ENCODE measurements around the gene EYA2. TPM values are rescaled to one million over a fixed set of nuclear protein-coding genes. Genes with fewer than 3 reads are reported as not detected.

Gene EYA2
- total RNA-seq, 1 donor from 2014 or later = not detected

- no peak overlapping the region for H3K4me3 ChIP-seq (ENCODE audit: low read depth, low read length)
- H3K27me3 ChIP-seq (ENCODE audit: control insufficient read depth, insufficient read depth, low read length) = peaks cover 2% of the 10 kb centered on the region
Observed at GRCh38 chr20:46953596-46953995, 59.0 kb downstream of the EYA2 start.

GRCh38 chr20:46954490-46955038, 59.9 kb downstream of the EYA2 start:
- TF ChIP-seq, protein P1, sequence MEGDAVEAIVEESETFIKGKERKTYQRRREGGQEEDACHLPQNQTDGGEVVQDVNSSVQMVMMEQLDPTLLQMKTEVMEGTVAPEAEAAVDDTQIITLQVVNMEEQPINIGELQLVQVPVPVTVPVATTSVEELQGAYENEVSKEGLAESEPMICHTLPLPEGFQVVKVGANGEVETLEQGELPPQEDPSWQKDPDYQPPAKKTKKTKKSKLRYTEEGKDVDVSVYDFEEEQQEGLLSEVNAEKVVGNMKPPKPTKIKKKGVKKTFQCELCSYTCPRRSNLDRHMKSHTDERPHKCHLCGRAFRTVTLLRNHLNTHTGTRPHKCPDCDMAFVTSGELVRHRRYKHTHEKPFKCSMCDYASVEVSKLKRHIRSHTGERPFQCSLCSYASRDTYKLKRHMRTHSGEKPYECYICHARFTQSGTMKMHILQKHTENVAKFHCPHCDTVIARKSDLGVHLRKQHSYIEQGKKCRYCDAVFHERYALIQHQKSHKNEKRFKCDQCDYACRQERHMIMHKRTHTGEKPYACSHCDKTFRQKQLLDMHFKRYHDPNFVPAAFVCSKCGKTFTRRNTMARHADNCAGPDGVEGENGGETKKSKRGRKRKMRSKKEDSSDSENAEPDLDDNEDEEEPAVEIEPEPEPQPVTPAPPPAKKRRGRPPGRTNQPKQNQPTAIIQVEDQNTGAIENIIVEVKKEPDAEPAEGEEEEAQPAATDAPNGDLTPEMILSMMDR (IDR thresholded peaks at IDR 0.05; ENCODE audit: insufficient read depth, low read length, poor library complexity, severe bottlenecking) = no peak
- Histone ChIP-seq H3K36me3 (ENCODE audit: control insufficient read depth, insufficient read depth, low read length) (no peaks in the 10 kb centered on the region), H3K4me3 (ENCODE audit: low read depth, low read length) (no peak overlapping the region), H3K27me3 (ENCODE audit: control insufficient read depth, insufficient read depth, low read length) (peaks cover 2% of the 10 kb centered on the region)
- no peak for DNase-seq (ENCODE audit: low read depth)

More at GRCh38 chr20:46953596-46953995, 59.0 kb downstream of the EYA2 start:
- DNase-seq (ENCODE audit: low read depth) = no peak
- no peaks in the 10 kb centered on the region for H3K36me3 ChIP-seq (ENCODE audit: control insufficient read depth, insufficient read depth, low read length)
- TF ChIP-seq, protein P1 (IDR thresholded peaks at IDR 0.05; ENCODE audit: insufficient read depth, low read length, poor library complexity, severe bottlenecking) = no peak

- no peak for DNase-seq (ENCODE audit: low read depth)
- TF ChIP-seq, protein P1 (IDR thresholded peaks at IDR 0.05; ENCODE audit: insufficient read depth, low read length, poor library complexity, severe bottlenecking) = no peak
- Histone ChIP-seq H3K27me3 (ENCODE audit: control insufficient read depth, insufficient read depth, low read length) (no peaks in the 10 kb centered on the region), H3K36me3 (ENCODE audit: control insufficient read depth, insufficient read depth, low read length) (no peaks in the 10 kb centered on the region), H3K4me3 (ENCODE audit: low read depth, low read length) (no peak overlapping the region)
Observed at GRCh38 chr20:46955601-46956556, 61.2 kb downstream of the EYA2 start.

- peak; percentile 47 for DNase-seq (ENCODE audit: low read depth)
- TF ChIP-seq, protein P1 (IDR thresholded peaks at IDR 0.05; ENCODE audit: insufficient read depth, low read length, poor library complexity, severe bottlenecking) = no peak
- H3K27me3 ChIP-seq (ENCODE audit: control insufficient read depth, insufficient read depth, low read length) = peaks cover under 1% of the 10 kb centered on the region
- no peaks in the 10 kb centered on the region for H3K36me3 ChIP-seq (ENCODE audit: control insufficient read depth, insufficient read depth, low read length)
- H3K4me3 ChIP-seq (ENCODE audit: low read depth, low read length) = no peak overlapping the region
Observed at GRCh38 chr20:46959081-46959692, 64.5 kb downstream of the EYA2 start.

DNA sequence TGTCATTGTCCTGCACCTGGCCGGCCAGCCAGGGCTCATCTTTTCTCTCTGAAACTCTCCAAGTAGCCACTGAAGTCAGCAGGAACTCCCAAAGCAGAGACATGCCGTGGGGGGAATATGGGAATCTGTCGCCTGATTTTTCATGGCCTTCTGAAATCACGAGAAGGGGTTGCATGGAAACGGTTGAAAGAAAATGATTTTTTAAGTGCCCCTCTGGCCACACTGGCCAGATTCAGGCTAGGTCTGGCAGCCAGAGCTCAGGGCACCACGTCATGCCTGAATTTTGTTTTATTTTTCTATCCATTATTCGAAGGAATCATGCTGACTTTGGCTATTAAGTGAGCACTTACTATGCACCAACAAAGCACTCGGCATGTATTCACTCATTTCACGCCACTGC, 65.2 kb downstream of the EYA2 start:
- Histone ChIP-seq H3K27me3 (ENCODE audit: control insufficient read depth, insufficient read depth, low read length) (peaks cover 2% of the 10 kb centered on the region), H3K36me3 (ENCODE audit: control insufficient read depth, insufficient read depth, low read length) (no peaks in the 10 kb centered on the region), H3K4me3 (ENCODE audit: low read depth, low read length) (no peak overlapping the region)
- DNase-seq (ENCODE audit: low read depth) = no peak
- TF ChIP-seq, protein P1 (IDR thresholded peaks at IDR 0.05; ENCODE audit: insufficient read depth, low read length, poor library complexity, severe bottlenecking) = no peak

All from kidney epithelial cell (primary cell).